Astrocyte (in vitro differentiated cells and primary cell): ENCODE results near the gene MAP2K7. TPM values are rescaled to one million over a fixed set of nuclear protein-coding genes. Genes with fewer than 3 reads are reported as not detected.

ENCODE experiments used
- DNase-seq: peaks from one replicate; pipeline ENCODE4 v3.0.0-alpha.2; 2010; ENCODE audit warnings: low read depth
- FAIRE-seq: peaks from 2 replicates; lab custom pipeline; 2011; peaks lifted over from hg19 to GRCh38; lab: Jason Lieb, UNC
- H2AFZ ChIP-seq: 2 replicates; pipeline ENCODE4 v1.6.0; 2012; ENCODE audit warnings: low read depth, low read length, inconsistent platforms
- H3K27ac ChIP-seq: 2 replicates; pipeline ENCODE4 v1.5.1; 2011; ENCODE audit warnings: low read depth, low read length, inconsistent platforms
- H3K27me3 ChIP-seq: 2 replicates; pipeline ENCODE4 v1.6.0; 2011; ENCODE audit warnings: low read length, inconsistent platforms; ENCODE audit not compliant: insufficient read depth
- H3K36me3 ChIP-seq: 2 replicates; pipeline ENCODE4 v1.5.1; 2011; ENCODE audit warnings: low read length, inconsistent platforms; ENCODE audit not compliant: insufficient read depth
- H3K4me1 ChIP-seq: 2 replicates; pipeline ENCODE4 v1.5.1; 2011; ENCODE audit warnings: low read length, inconsistent platforms; ENCODE audit not compliant: insufficient read depth
- H3K4me2 ChIP-seq: 2 replicates; pipeline ENCODE4 v1.6.0; 2012; ENCODE audit warnings: low read length, inconsistent platforms
- H3K4me3 ChIP-seq: 2 replicates; pipeline ENCODE4 v1.5.1; 2011; ENCODE audit warnings: low read depth, mild to moderate bottlenecking, low read length, inconsistent platforms; ENCODE audit not compliant: insufficient read depth
- H3K79me2 ChIP-seq: 2 replicates; pipeline ENCODE4 v1.6.0; 2012; ENCODE audit warnings: mild to moderate bottlenecking, low read length, inconsistent platforms; ENCODE audit not compliant: insufficient read depth
- H3K9ac ChIP-seq: 2 replicates; pipeline ENCODE4 v1.6.0; 2012; ENCODE audit warnings: mild to moderate bottlenecking, low read length, inconsistent platforms
- H3K9me3 ChIP-seq: 2 replicates; pipeline ENCODE4 v1.5.1; 2012; ENCODE audit warnings: low read depth, mild to moderate bottlenecking, low read length, inconsistent platforms; ENCODE audit not compliant: insufficient read depth
- H4K20me1 ChIP-seq: 2 replicates; pipeline ENCODE4 v1.6.0; 2012; ENCODE audit warnings: low read length, inconsistent platforms; ENCODE audit not compliant: insufficient read depth
- H3K27ac Mint-ChIP-seq: one replicate; pipeline ENCODE4 v1.8.0; 2021; ENCODE audit warnings: mild to moderate bottlenecking, mixed read lengths; ENCODE audit not compliant: unreplicated experiment
- H3K27me3 Mint-ChIP-seq: one replicate; pipeline ENCODE4 v1.8.0; 2021; ENCODE audit warnings: low read depth, mixed read lengths; ENCODE audit not compliant: unreplicated experiment
- H3K36me3 Mint-ChIP-seq: one replicate; pipeline ENCODE4 v1.8.0; 2021; ENCODE audit warnings: low read depth, mixed read lengths; ENCODE audit not compliant: unreplicated experiment
- H3K4me1 Mint-ChIP-seq: one replicate; pipeline ENCODE4 v1.8.0; 2021; ENCODE audit warnings: low read depth, mixed read lengths; ENCODE audit not compliant: unreplicated experiment
- H3K4me3 Mint-ChIP-seq: one replicate; pipeline ENCODE4 v1.8.0; 2021; ENCODE audit warnings: mild to moderate bottlenecking, moderate library complexity, mixed read lengths; ENCODE audit not compliant: unreplicated experiment
- H3K9me3 Mint-ChIP-seq: one replicate; pipeline ENCODE4 v1.8.0; 2021; ENCODE audit warnings: mild to moderate bottlenecking, mixed read lengths; ENCODE audit not compliant: unreplicated experiment
- EZH2 ChIP-seq: IDR thresholded peaks from 2 replicates; pipeline ENCODE4 v1.6.1; 2012; ENCODE audit warnings: mild to moderate bottlenecking, low read length, inconsistent platforms; ENCODE audit not compliant: insufficient read depth
- total RNA-seq: library from RNA; stranded (reverse); gene quantifications from 2 replicates; pipeline ENCODE4 v1.2.1, GENCODE V29; 2021
- TF ChIP-seq, protein P1 (sequence below): IDR thresholded peaks from 2 replicates; pipeline ENCODE4 v1.5.1; 2011; ENCODE audit warnings: low read depth, mild to moderate bottlenecking, inconsistent platforms, low read length, moderate library complexity; ENCODE audit not compliant: insufficient read depth

Gene MAP2K7
- total RNA-seq, 1 donor from 2014 or later: 22.9 TPM

DNA sequence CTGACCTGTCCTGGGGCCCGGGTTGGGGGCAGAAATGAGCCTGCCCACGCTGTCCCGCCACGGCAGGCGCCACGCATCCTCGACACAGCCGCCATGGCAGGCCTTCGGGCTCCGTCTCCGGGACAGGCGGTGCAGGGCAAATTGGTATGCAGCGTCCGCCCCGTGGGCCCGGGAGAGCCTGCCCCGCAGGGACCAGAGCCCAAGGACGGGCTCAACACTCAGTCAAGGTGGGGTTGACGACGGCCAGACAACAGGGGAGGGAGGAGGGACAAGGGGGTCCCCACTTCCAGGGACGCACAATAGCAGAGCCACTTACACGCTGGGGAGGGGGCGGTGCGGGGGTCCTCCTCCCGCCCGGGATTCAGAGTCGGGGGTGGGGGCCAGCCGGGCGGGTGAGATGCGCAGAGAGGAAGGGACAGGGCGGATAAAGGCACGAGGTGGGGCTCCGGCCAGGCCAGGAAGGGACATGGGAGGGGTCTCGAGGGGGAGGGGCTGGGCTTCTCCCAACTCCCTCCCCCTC is 21.0 kb downstream of the MAP2K7 start:
- Mint-ChIP-seq H3K27me3 (no peaks in the 10 kb centered on the region), H3K36me3 (peaks cover 7% of the 10 kb centered on the region), H3K27ac (no peak overlapping the region), H3K4me1 (peaks cover 18% of the 10 kb centered on the region), H3K4me3 (peak overlapping the region; percentile 66), H3K9me3 (no peaks in the 10 kb centered on the region)
- TF ChIP-seq EZH2: no peak
- TF ChIP-seq, protein P1, sequence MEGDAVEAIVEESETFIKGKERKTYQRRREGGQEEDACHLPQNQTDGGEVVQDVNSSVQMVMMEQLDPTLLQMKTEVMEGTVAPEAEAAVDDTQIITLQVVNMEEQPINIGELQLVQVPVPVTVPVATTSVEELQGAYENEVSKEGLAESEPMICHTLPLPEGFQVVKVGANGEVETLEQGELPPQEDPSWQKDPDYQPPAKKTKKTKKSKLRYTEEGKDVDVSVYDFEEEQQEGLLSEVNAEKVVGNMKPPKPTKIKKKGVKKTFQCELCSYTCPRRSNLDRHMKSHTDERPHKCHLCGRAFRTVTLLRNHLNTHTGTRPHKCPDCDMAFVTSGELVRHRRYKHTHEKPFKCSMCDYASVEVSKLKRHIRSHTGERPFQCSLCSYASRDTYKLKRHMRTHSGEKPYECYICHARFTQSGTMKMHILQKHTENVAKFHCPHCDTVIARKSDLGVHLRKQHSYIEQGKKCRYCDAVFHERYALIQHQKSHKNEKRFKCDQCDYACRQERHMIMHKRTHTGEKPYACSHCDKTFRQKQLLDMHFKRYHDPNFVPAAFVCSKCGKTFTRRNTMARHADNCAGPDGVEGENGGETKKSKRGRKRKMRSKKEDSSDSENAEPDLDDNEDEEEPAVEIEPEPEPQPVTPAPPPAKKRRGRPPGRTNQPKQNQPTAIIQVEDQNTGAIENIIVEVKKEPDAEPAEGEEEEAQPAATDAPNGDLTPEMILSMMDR: no peak
- Histone ChIP-seq H4K20me1 (peaks cover 21% of the 10 kb centered on the region), H3K9ac (no peak overlapping the region), H3K79me2 (peaks cover 6% of the 10 kb centered on the region), H3K36me3 (peaks cover 3% of the 10 kb centered on the region), H3K27me3 (no peaks in the 10 kb centered on the region), H3K4me1 (peaks cover 41% of the 10 kb centered on the region), H2AFZ (no peak overlapping the region), H3K4me2 (peak overlapping the region; percentile 79), H3K9me3 (no peaks in the 10 kb centered on the region), H3K27ac (no peak overlapping the region), H3K4me3 (peak overlapping the region; percentile 33)
- no peak for DNase-seq
- no peak for FAIRE-seq

DNA sequence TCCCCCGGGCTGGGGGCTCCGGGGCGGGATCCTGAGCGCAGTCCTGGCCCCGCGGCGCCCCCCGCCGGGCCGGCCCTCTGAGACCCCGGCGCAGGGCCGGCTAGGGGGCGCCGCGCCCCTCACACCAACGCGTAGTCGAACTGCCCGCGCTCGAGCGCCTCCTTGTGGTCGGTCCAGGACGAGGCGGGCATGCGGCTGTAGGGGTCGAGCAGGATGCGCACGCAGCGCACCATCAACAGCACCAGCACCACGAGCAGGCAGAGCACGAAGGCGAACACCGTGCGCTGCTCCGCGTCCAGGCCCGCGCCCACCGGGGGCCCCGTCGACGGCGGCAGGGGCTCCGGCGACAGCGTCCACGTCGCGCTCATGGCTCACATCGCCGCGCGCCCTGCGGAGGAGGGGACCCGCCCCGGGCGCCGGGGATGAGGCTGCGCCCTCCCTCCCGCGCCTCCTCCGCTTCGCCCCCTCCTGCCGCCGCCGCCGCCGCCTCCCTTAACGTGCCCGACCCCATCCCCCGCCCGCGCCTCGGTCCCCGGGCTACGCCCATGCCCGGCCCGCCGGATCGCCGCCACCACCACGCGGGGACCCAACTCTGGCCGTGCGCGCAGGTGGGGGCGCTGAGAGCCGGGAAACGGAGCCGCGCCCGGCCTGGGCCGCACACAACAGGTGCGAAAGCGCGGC is 21.6 kb downstream of the MAP2K7 start:
- no peaks in the 10 kb centered on the region for H3K27me3 ChIP-seq
- H4K20me1 ChIP-seq: peaks cover 23% of the 10 kb centered on the region
- peak overlapping the region; percentile 86 for H3K4me3 Mint-ChIP-seq
- H3K4me1 Mint-ChIP-seq: peaks cover 16% of the 10 kb centered on the region
- no peaks in the 10 kb centered on the region for H3K9me3 Mint-ChIP-seq
- no peak overlapping the region for H3K9ac ChIP-seq
- TF ChIP-seq, protein P1: peak; percentile 65
- TF ChIP-seq EZH2: no peak
- no peak overlapping the region for H2AFZ ChIP-seq
- peaks cover 7% of the 10 kb centered on the region for H3K36me3 Mint-ChIP-seq
- peak overlapping the region; percentile 33 for H3K4me3 ChIP-seq
- peak; percentile 16 for DNase-seq
- no peak overlapping the region for H3K27ac ChIP-seq
- peak overlapping the region; percentile 79 for H3K4me2 ChIP-seq
- peaks cover 3% of the 10 kb centered on the region for H3K36me3 ChIP-seq
- peaks cover 6% of the 10 kb centered on the region for H3K79me2 ChIP-seq
- peak overlapping the region; percentile 92 for H3K27ac Mint-ChIP-seq
- peaks cover 41% of the 10 kb centered on the region for H3K4me1 ChIP-seq
- FAIRE-seq: no peak
- H3K27me3 Mint-ChIP-seq: no peaks in the 10 kb centered on the region
- no peaks in the 10 kb centered on the region for H3K9me3 ChIP-seq
